ENCODE data around the gene INSIG1. TPM values are rescaled to one million over a fixed set of nuclear protein-coding genes. Genes with fewer than 3 reads are reported as not detected.

INSIG1 gene
- total and polyA plus RNA-seq, 4 donors: 118 to 219 (median 193) TPM

DNA sequence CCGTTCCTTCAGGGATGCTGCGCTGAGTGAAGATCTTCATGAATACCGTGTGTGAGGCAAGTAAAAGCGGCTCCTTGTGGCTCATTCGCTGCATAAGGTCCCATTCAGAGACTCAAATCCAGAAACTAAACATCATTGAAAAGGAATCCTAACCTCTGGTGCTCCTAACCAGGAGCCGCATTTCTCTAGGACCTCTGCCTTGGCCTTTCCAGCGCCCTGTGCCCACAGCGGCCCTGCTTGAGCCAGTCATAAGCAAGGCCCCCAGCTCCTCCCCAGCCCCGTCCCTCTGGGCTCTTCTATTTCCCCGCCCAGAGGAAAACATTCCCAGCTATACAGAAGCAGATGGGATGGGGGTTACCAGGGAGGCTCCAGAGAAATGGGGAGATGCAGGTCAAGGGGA is 42.6 kb upstream of the INSIG1 start:
- TF ChIP-seq, protein P1, sequence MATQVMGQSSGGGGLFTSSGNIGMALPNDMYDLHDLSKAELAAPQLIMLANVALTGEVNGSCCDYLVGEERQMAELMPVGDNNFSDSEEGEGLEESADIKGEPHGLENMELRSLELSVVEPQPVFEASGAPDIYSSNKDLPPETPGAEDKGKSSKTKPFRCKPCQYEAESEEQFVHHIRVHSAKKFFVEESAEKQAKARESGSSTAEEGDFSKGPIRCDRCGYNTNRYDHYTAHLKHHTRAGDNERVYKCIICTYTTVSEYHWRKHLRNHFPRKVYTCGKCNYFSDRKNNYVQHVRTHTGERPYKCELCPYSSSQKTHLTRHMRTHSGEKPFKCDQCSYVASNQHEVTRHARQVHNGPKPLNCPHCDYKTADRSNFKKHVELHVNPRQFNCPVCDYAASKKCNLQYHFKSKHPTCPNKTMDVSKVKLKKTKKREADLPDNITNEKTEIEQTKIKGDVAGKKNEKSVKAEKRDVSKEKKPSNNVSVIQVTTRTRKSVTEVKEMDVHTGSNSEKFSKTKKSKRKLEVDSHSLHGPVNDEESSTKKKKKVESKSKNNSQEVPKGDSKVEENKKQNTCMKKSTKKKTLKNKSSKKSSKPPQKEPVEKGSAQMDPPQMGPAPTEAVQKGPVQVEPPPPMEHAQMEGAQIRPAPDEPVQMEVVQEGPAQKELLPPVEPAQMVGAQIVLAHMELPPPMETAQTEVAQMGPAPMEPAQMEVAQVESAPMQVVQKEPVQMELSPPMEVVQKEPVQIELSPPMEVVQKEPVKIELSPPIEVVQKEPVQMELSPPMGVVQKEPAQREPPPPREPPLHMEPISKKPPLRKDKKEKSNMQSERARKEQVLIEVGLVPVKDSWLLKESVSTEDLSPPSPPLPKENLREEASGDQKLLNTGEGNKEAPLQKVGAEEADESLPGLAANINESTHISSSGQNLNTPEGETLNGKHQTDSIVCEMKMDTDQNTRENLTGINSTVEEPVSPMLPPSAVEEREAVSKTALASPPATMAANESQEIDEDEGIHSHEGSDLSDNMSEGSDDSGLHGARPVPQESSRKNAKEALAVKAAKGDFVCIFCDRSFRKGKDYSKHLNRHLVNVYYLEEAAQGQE (IDR thresholded peaks at IDR 0.05): no peak
- TF ChIP-seq SP1 (IDR thresholded peaks at IDR 0.05): no peak
- no peak for TF ChIP-seq EGR1 (IDR thresholded peaks at IDR 0.05; ENCODE audit: low read depth in 2 of 2)
- Histone ChIP-seq H3K27ac (ENCODE audit: low read depth in 1 of 2, low read length in 2 of 2) (no peak overlapping the region), H3K4me1 (ENCODE audit: control insufficient read depth in 4 of 4, insufficient read depth in 4 of 4, low read length in 3 of 4) (peaks cover 4 to 44% (median 20%) of the 10 kb centered on the region in 4 donors), H3K4me3 (ENCODE audit: low read depth in 1 of 3, low read length in 3 of 3) (no peak overlapping the region), H3K9me3 (ENCODE audit: control insufficient read depth in 4 of 4, low read length in 3 of 4) (no peaks in the 10 kb centered on the region), H3K9ac (ENCODE audit: low read depth in 1 of 2, low read length in 2 of 2) (no peak overlapping the region), H3K36me3 (ENCODE audit: control insufficient read depth in 4 of 4, insufficient read depth in 3 of 4, low read depth in 1 of 4, low read length in 3 of 4) (no peaks in the 10 kb centered on the region), H3K27me3 (ENCODE audit: control insufficient read depth in 4 of 4, insufficient read depth in 4 of 4, low read length in 3 of 4) (no peaks in the 10 kb centered on the region)
- no peak for DNase-seq (ENCODE audit: low spot score)
- WGBS: 96% methylated on average over 10 of the region's 10 CpGs

DNA sequence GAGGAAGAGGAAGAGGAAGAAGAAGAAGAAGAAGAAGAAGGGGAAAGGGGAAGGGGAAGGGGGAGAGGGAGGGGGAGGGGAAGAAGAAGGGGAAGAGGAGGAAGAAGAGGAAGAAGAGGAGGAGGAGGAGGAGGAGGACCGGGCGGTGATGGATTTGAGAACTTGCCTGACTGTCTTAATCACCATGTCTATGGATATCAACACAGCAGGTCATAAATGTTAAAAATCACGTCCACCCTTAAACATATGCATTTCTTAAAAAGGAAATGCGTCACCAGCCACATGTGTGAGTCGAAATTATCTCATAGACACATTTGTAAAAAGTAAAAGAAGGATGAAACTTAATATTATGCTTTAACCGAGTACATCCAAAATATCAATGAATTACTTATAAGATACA is 42.1 kb upstream of the INSIG1 start:
- TF ChIP-seq, protein P1 (IDR thresholded peaks at IDR 0.05): no peak
- TF ChIP-seq YY1 (IDR thresholded peaks at IDR 0.05) (no peak), NR2F2 (IDR thresholded peaks at IDR 0.05) (no peak)
- H3K27me3 ChIP-seq (ENCODE audit: control insufficient read depth in 4 of 4, insufficient read depth in 4 of 4, low read length in 3 of 4): no peaks in the 10 kb centered on the region
- no peak overlapping the region for H3K4me3 ChIP-seq (ENCODE audit: low read depth in 1 of 3, low read length in 3 of 3)
- no peaks in the 10 kb centered on the region for H3K9me3 ChIP-seq (ENCODE audit: control insufficient read depth in 4 of 4, low read length in 3 of 4)
- no peak overlapping the region for H3K27ac ChIP-seq (ENCODE audit: low read depth in 1 of 2, low read length in 2 of 2)
- DNase-seq (ENCODE audit: low spot score): no peak
- 82% methylated on average over 6 of the region's 6 CpGs for WGBS
- no peaks in the 10 kb centered on the region for H3K36me3 ChIP-seq (ENCODE audit: control insufficient read depth in 4 of 4, insufficient read depth in 3 of 4, low read depth in 1 of 4, low read length in 3 of 4)
- H3K9ac ChIP-seq (ENCODE audit: low read depth in 1 of 2, low read length in 2 of 2): no peak overlapping the region
- H3K4me1 ChIP-seq (ENCODE audit: control insufficient read depth in 4 of 4, insufficient read depth in 4 of 4, low read length in 3 of 4): peaks cover 4 to 41% (median 18%) of the 10 kb centered on the region in 4 donors

DNA sequence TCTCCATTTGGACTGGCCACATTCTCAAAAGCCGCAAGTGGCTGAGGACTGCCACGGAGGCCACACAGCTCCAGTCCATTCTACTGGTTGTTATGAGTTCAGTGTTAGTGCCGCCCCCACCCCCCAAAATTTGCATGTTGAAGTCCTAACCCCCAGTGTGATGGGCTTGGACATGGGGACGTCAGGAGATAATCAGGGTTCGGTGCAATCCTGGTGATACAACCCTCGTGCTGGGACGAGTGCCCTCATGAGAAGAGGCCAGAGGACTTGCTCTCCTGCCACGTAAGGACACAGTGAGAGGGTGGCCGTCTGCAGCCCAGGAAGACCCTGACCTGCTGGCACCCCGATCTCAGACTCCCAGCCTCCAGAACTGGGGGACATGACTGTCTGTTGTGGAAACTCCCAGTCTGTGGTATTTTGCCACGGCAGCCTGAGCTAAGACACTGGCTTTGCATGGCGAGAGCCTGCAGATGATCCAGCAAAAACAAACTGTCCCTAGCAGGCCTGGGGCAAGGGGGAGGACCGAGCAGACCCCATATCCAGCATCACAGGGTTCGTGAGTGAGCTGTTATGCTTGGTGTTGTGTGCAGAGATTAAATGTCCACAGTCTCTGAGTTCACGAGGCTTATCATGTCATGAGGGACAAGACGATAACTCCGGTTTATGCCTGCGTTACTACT is 41.5 kb upstream of the INSIG1 start:
- H3K9ac ChIP-seq (ENCODE audit: low read depth in 1 of 2, low read length in 2 of 2): peak overlapping the region in 1 of 2 donors; percentile 16
- H3K27me3 ChIP-seq (ENCODE audit: control insufficient read depth in 4 of 4, insufficient read depth in 4 of 4, low read length in 3 of 4): no peaks in the 10 kb centered on the region
- peak overlapping the region in 1 of 2 donors; percentile 84 for H3K27ac ChIP-seq (ENCODE audit: low read depth in 1 of 2, low read length in 2 of 2)
- H3K4me1 ChIP-seq (ENCODE audit: control insufficient read depth in 4 of 4, insufficient read depth in 4 of 4, low read length in 3 of 4): peaks cover 0 to 35% (median 12%) of the 10 kb centered on the region in 4 donors
- TF ChIP-seq FOXA2 (IDR thresholded peaks at IDR 0.05): no peak
- TF ChIP-seq GABPA (IDR thresholded peaks at IDR 0.05 in 1 of 2, conservative IDR thresholded peaks at IDR 0.05 in 1 of 2): no peak
- no peak for TF ChIP-seq JUND (IDR thresholded peaks at IDR 0.05)
- TF ChIP-seq, protein P2, sequence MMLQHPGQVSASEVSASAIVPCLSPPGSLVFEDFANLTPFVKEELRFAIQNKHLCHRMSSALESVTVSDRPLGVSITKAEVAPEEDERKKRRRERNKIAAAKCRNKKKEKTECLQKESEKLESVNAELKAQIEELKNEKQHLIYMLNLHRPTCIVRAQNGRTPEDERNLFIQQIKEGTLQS (IDR thresholded peaks at IDR 0.05): no peak
- TF ChIP-seq, protein P1 (IDR thresholded peaks at IDR 0.05): no peak
- TF ChIP-seq, protein P3, sequence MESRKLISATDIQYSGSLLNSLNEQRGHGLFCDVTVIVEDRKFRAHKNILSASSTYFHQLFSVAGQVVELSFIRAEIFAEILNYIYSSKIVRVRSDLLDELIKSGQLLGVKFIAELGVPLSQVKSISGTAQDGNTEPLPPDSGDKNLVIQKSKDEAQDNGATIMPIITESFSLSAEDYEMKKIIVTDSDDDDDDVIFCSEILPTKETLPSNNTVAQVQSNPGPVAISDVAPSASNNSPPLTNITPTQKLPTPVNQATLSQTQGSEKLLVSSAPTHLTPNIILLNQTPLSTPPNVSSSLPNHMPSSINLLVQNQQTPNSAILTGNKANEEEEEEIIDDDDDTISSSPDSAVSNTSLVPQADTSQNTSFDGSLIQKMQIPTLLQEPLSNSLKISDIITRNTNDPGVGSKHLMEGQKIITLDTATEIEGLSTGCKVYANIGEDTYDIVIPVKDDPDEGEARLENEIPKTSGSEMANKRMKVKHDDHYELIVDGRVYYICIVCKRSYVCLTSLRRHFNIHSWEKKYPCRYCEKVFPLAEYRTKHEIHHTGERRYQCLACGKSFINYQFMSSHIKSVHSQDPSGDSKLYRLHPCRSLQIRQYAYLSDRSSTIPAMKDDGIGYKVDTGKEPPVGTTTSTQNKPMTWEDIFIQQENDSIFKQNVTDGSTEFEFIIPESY (IDR thresholded peaks at IDR 0.05): no peak
- no peaks in the 10 kb centered on the region for H3K36me3 ChIP-seq (ENCODE audit: control insufficient read depth in 4 of 4, insufficient read depth in 3 of 4, low read depth in 1 of 4, low read length in 3 of 4)
- no peak overlapping the region for H3K4me3 ChIP-seq (ENCODE audit: low read depth in 1 of 3, low read length in 3 of 3)
- H3K9me3 ChIP-seq (ENCODE audit: control insufficient read depth in 4 of 4, low read length in 3 of 4): no peaks in the 10 kb centered on the region
- DNase-seq (ENCODE audit: low spot score): no peak
- 85% methylated on average over 18 of the region's 18 CpGs for WGBS

All from liver (tissue), 9 donors.